Fibroblast of the aortic adventitia (primary cell): ENCODE measurements around the gene ADAMTS2. TPM values are rescaled to one million over a fixed set of nuclear protein-coding genes. Genes with fewer than 3 reads are reported as not detected.
"Not testable (repeated sequence)": the region's sequence is repeated elsewhere in the genome, so short reads cannot be mapped to it uniquely, and the experiment has no call there.

Source experiments
- DNase-seq: peaks from one replicate; pipeline ENCODE4 v3.0.0-alpha.2; 2010; ENCODE audit warnings: low read depth
- H3K4me3 ChIP-seq: 2 replicates; pipeline ENCODE4 v1.5.1; 2011; ENCODE audit warnings: low read depth, mild to moderate bottlenecking, control low read depth, low read length, moderate library complexity
- total RNA-seq: library from RNA; depleted of rRNA; stranded (reverse); fragments of >200 nt; gene quantifications from 2 replicates; pipeline ENCODE4 v1.2.3, GENCODE V29; 2012; ENCODE audit warnings: low replicate concordance
- TF ChIP-seq, protein P1 (sequence below): IDR thresholded peaks from 2 replicates; pipeline ENCODE4 v1.5.1; 2011; ENCODE audit warnings: mild to moderate bottlenecking, low read length, control low read depth, inconsistent platforms; ENCODE audit not compliant: insufficient read depth

The ADAMTS2 gene
- total RNA-seq, 1 donor: 25.8 TPM

DNA sequence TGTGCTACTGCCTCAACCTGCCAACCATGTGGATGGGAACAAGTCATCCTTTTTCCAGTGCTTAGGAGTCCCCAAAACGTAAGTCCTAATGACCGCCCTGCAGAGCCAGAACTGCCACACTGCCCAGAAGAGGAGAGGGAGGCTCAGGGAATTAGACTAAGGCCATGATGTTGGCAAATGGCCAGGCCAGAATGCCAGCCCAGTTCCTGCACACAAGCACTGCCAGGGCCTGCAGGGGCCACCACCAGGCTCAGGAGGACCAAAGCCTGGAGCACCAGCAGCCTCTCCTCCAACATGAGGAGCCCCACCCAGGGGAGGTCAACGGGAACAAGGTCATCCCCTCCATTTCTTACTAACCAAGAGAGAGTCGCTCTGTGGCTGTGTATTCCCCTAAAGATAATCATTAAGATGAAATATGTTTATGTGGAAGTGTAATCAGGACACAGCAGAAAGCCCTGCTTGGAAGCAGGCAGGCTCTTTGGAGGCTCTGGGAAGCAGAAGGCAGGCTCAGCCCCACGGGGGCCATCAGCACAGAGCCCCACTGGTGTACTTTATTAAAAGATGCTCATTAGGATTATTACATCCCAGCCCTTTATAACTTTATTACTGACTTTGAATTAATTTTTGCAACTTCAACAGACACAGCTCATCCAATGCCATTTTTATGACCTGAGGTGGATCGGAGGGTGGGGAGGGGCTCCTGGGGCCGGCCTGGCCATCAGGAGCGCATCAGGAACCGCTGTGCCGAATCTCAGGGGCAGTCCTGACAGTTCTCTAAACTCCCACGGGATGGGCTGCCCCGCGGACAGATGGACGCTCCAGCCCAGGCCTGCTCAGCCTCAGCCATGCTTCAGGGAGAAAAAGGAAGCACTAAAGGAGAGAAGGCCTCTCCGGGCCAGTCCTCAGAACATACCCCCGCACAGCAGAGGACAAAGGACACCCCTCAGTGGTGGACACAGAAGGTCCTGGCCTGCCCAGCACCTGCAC, 127.0 kb downstream of the ADAMTS2 start:
- no peak overlapping the region for H3K4me3 ChIP-seq
- TF ChIP-seq, protein P1, sequence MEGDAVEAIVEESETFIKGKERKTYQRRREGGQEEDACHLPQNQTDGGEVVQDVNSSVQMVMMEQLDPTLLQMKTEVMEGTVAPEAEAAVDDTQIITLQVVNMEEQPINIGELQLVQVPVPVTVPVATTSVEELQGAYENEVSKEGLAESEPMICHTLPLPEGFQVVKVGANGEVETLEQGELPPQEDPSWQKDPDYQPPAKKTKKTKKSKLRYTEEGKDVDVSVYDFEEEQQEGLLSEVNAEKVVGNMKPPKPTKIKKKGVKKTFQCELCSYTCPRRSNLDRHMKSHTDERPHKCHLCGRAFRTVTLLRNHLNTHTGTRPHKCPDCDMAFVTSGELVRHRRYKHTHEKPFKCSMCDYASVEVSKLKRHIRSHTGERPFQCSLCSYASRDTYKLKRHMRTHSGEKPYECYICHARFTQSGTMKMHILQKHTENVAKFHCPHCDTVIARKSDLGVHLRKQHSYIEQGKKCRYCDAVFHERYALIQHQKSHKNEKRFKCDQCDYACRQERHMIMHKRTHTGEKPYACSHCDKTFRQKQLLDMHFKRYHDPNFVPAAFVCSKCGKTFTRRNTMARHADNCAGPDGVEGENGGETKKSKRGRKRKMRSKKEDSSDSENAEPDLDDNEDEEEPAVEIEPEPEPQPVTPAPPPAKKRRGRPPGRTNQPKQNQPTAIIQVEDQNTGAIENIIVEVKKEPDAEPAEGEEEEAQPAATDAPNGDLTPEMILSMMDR: no peak
- no peak for DNase-seq

GRCh38 chr5:179217356-179217755, 127.9 kb downstream of the ADAMTS2 start:
- no peak for DNase-seq
- TF ChIP-seq, protein P1: no peak

GRCh38 chr5:179216381-179216780, 128.9 kb downstream of the ADAMTS2 start:
- H3K4me3 ChIP-seq, DNase-seq: not testable (repeated sequence)

More at GRCh38 chr5:179217356-179217755, 127.9 kb downstream of the ADAMTS2 start:
- no peak overlapping the region for H3K4me3 ChIP-seq

DNA sequence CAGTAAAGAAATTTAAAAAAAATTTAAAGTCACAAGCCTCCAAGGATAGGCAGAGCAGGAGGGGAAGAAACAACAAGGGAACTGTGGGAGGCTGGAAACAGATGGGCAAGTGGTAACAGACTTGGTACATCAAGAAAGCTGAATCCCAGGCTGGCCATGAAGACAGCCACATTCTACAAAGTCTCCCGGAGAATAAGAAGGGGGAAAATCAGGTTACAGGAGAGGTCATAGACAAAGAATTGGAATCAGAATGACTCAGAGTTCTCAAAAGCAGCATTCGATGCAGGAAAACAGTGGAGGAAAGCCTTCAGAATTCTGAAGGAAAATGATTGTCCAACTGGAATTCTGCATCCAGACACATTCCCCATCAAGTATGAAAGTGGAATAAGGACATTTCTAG, 129.7 kb downstream of the ADAMTS2 start:
- DNase-seq: peak; percentile 9
- TF ChIP-seq, protein P1: no peak
- no peak overlapping the region for H3K4me3 ChIP-seq

- no peak for DNase-seq
- TF ChIP-seq, protein P1: no peak
- no peak overlapping the region for H3K4me3 ChIP-seq
These were observed 130.6 kb downstream of the ADAMTS2 start for GRCh38 chr5:179214678-179215077.

GRCh38 chr5:179212870-179213269, 132.4 kb downstream of the ADAMTS2 start:
- TF ChIP-seq, protein P1: no peak
- no peak for DNase-seq
- H3K4me3 ChIP-seq: no peak overlapping the region

GRCh38 chr5:179211631-179212030, 133.6 kb downstream of the ADAMTS2 start:
- TF ChIP-seq, protein P1: no peak
- no peak for DNase-seq
- no peak overlapping the region for H3K4me3 ChIP-seq
